Mesodermal cell (in vitro differentiated cells): Measurements from ENCODE around the gene ZNF230.
A peak's percentile ranks its signal among the peaks of the same experiment; 100 is the strongest.

Experiments used
- H3K27ac ChIP-seq: 2 replicates; pipeline ENCODE4 v1.7.0; 2013; ENCODE audit warnings: mild to moderate bottlenecking, low read depth, low read length, moderate library complexity; ENCODE audit not compliant: severe bottlenecking
- H3K36me3 ChIP-seq: 2 replicates; pipeline ENCODE4 v1.7.1; 2013; ENCODE audit warnings: mild to moderate bottlenecking, low read length, moderate library complexity; ENCODE audit not compliant: control insufficient read depth, insufficient read depth
- H3K4me1 ChIP-seq: one replicate; pipeline ENCODE4 v1.7.1; 2013; ENCODE audit warnings: mild to moderate bottlenecking, low read length; ENCODE audit not compliant: insufficient read depth, control insufficient read depth, poor library complexity, severe bottlenecking
- H3K4me3 ChIP-seq: 2 replicates; pipeline ENCODE4 v1.7.0; 2013; ENCODE audit warnings: low read length, control low read depth, mild to moderate bottlenecking; ENCODE audit not compliant: insufficient read depth, poor library complexity, severe bottlenecking; ENCODE audit errors: extremely low read depth
- H3K9me3 ChIP-seq: 2 replicates; pipeline ENCODE4 v1.7.1; 2013; ENCODE audit warnings: mild to moderate bottlenecking, low read length, moderate library complexity; ENCODE audit not compliant: control insufficient read depth
- WGBS, 2 experiments: methylation state at CpG; one replicate each; pipeline ENCODE4 v1.1.5; 2013; ENCODE audit warnings: missing lambda C conversion rate in 2 of 2; ENCODE audit not compliant: insufficient coverage in 2 of 2; 5-methylcytosine and 5-hydroxymethylcytosine counted together

Gene ZNF230

DNA sequence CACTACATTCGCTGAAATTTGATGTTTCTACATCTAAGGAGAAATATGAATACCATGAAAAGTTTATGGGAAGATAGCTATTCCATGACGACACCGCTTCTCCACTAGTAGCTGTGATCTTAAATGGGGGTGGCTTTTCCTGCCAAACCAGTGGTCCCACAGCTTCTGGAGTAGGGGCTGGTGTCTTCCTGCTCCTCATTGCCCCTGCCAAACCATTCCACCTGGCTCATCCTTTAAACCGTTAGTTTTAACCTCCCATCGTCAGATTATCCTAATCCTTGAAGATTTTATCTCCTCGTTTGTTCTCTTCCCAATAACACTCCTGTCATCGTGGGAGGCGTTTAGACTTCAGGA, 568 bp upstream of the ZNF230 start:
- H3K4me3 ChIP-seq = peak overlapping the region; percentile 80
- H3K27ac ChIP-seq = peak overlapping the region; percentile 51
- peaks cover 2% of the 10 kb centered on the region for H3K4me1 ChIP-seq
- peaks cover 12% of the 10 kb centered on the region for H3K36me3 ChIP-seq
- 30 to 33% methylated on average over 7 to 8 of the region's 8 CpGs for WGBS, 2 experiments
- no peaks in the 10 kb centered on the region for H3K9me3 ChIP-seq

DNA sequence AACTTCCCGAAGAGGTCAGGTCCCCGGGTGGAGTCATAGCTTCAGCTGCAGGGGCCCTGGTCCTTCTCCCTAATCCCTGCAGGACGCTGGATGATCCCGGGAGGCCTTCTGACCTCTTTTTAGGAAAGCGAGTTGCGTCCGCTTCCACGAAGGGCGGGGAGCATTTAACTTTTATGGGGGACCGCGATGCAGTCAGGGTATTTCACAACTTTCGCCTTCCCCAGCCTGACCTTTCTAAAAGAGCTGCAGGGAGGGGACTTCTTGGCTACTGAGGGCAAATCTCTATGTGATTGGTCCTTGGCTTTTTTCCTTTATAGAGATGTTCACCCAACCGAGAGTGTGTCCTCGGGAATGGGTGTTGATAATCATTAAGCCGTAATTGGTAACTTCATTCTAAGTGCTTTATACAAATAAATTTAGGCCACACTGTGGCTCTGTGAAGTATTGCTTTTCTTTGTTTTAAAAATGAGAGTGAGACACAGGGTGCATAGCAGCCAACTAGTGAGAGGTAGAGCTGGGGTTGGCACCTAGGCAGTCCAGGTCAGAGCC, 778 bp downstream of the ZNF230 start:
- WGBS, 2 experiments = 3 to 6% methylated on average over 4 to 9 of the region's 15 CpGs
- no peaks in the 10 kb centered on the region for H3K9me3 ChIP-seq
- H3K27ac ChIP-seq = no peak overlapping the region
- H3K36me3 ChIP-seq = peaks cover 17% of the 10 kb centered on the region
- peak overlapping the region; percentile 80 for H3K4me3 ChIP-seq
- peaks cover 2% of the 10 kb centered on the region for H3K4me1 ChIP-seq

DNA sequence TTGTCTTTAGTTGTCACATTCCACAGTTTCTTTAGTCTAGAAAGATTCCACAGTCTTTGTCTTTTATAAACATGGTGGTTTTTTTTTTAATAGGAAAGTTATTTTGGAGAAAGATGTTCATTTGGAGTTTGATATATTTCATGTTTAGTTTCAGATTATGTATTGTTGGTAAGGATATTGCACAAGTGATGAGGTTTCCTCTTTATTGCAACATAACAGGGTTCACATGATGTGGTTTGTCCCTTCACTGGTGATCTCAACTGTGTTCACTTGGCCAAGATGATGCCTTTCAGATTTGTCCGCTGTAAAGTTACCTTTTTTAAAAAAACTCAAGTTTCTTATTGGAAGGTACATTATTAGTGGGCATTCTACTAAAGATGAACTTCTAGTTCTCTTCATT, 3.2 kb downstream of the ZNF230 start:
- H3K9me3 ChIP-seq = peaks cover 21% of the 10 kb centered on the region
- peaks cover 41% of the 10 kb centered on the region for H3K36me3 ChIP-seq
- WGBS, 2 experiments = no CpG with 5 or more reads among the region's 1 CpG

DNA sequence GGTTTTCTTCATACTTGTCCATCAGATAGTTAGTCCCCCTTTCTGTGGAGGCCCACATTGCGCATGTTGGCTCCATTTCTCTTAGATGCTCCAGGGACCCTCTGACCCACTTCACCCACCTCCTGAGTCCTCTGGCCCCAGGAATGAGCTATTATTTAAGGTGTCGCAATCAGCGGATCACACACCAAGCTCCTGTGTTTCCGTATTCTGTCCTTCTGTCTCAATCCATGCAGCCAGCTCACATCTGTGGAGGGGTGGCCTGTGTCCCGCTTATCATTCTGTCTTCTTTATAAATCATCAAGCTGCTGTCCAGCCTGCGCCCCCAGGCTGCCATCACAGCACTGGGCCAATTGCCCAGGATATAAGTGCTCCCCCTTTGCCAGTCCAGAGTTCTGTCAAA, 4.7 kb downstream of the ZNF230 start:
- WGBS, 2 experiments = 94 to 98% methylated on average over 5 to 6 of the region's 6 CpGs
- Histone ChIP-seq H3K36me3 (peaks cover 52% of the 10 kb centered on the region), H3K9me3 (peaks cover 32% of the 10 kb centered on the region), H3K4me1 (peaks cover 2% of the 10 kb centered on the region), H3K27ac (no peak overlapping the region), H3K4me3 (no peak overlapping the region)

More for the DNA sequence above, 3.2 kb downstream of the ZNF230 start:
- Histone ChIP-seq H3K4me1 (peaks cover 2% of the 10 kb centered on the region), H3K4me3 (no peak overlapping the region), H3K27ac (no peak overlapping the region)

DNA sequence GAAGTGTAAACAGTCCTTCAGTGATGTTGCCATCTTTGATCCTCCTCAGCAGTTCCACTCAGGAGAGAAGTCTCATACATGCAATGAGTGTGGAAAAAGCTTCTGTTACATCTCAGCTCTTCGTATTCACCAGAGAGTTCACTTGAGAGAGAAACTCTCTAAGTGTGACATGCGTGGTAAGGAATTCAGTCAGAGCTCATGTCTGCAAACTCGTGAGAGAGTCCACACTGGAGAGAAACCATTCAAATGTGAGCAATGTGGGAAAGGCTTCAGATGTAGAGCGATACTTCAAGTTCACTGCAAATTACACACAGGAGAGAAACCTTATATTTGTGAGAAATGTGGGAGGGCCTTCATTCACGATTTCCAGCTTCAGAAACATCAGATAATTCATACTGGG, 7.7 kb downstream of the ZNF230 start:
- Histone ChIP-seq H3K4me1 (no peaks in the 10 kb centered on the region), H3K9me3 (peaks cover 36% of the 10 kb centered on the region), H3K36me3 (peaks cover 52% of the 10 kb centered on the region), H3K27ac (no peak overlapping the region), H3K4me3 (no peak overlapping the region)
- 77 to 87% methylated on average over 3 of the region's 5 CpGs for WGBS, 2 experiments

DNA sequence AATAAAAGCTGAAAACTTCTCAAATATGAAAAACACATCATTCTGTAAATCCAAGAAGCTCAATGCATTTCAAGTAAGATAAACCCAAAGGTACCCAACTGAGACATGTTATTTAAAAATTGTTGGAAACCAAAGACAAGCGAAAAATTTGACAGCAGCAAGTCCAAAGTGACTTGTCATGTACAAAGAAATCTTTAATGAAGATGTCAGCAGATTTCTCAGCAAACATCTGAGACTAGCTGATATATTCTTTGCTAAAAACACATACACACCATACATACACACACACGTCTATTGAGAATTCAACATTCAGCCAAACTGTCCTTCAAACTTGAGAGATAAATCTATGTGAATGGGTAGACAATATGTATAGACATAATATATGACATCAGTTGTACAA, 16.7 kb downstream of the ZNF230 start:
- WGBS, 2 experiments = 71% methylated on average over 1 of the region's 2 CpGs; no CpG with 5 or more reads in 1 of the 2 experiments
- Histone ChIP-seq H3K9me3 (no peaks in the 10 kb centered on the region), H3K36me3 (no peaks in the 10 kb centered on the region), H3K27ac (no peak overlapping the region), H3K4me3 (no peak overlapping the region), H3K4me1 (no peaks in the 10 kb centered on the region)

DNA sequence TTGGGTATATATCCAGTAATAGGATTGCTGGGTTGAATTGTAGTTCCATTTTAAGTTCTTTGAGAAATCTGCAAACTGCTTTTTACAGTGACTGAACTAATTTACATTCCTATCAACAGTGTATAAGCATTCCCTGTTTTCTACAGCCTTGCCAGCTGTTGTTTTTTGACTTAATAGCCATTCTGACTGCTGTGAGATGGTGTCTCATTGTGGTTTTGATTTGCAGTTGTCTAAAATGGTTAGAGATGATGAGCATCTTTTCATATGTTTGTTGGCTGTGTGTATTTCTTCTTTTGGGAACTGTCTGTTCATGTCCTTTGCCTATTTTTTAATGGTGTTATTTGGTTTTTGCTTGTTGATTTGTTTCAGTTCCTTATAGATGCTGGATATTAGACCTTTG, 18.5 kb downstream of the ZNF230 start:
- Histone ChIP-seq H3K9me3 (no peaks in the 10 kb centered on the region), H3K27ac (no peak overlapping the region), H3K4me1 (no peaks in the 10 kb centered on the region), H3K36me3 (no peaks in the 10 kb centered on the region), H3K4me3 (no peak overlapping the region)

DNA sequence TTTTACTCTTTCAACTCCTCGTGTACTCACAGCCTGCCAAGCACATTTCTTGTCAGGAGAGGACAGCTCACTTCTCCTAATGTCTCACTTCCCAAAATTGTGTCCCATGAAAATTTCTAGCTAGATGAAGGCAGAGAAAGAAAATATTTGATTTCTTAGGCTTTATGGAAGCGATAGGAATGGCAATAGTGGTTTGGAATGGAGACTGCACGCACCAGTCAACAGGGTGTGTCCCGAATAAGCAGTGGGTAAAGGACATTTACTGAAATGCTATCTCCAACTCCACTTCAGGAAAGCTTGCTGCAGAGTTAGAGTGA, 22.1 kb downstream of the ZNF230 start:
- 59 to 83% methylated on average over 1 to 4 of the region's 4 CpGs for WGBS, 2 experiments

DNA sequence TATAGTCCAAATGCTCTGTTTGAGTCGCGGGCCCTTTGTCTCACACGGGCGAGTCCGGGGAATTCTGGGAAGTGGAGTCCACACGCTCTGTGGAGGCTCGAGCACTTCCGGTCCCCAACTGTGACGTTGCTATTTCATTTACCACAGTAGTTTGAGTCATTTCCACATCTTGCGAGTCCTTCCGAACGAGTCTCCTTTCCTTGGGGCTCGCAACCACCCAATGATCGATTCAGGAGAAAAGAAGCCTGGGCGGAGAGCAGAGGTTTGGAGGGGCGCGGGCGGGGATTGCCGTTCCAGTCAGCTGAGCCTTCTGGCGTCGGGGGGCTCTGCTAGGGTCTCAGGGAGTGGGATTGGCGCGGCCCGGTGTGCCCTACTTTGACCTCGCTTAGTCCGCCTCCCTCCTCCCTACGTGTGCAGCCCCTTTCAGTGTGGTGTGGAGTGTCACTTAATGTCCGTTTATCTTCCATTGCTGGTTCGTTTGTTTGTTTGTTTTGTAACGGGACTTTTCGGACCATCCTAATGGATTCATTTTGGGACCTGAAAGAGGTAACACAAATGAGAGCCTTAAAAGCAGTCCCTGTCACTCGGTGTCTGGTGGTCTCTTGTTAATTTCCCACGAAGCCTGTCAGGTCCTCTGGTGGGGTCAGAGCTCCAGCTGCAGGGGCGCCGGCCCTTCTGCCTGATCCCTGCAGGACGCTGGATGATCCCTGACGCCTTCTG, 22.6 kb downstream of the ZNF230 start, which contains the start of gene ZNF222:
Gene ZNF222, plus strand, starts transcription at position 163 of the 720 bp plus-strand sequence. Its CDS starts 58 bp downstream, at position 221.
- H3K9me3 ChIP-seq = peaks cover 5% of the 10 kb centered on the region
- H3K27ac ChIP-seq = peak within 1 kb of the TSS; percentile 50
- 2% methylated on average over 27 to 34 of the region's 37 CpGs for WGBS, 2 experiments
- peak within 1 kb of the TSS; percentile 86 for H3K4me3 ChIP-seq
- H3K4me1 ChIP-seq = no peaks in the 10 kb centered on the region
- peaks cover 37% of the 10 kb centered on the region for H3K36me3 ChIP-seq

More for the DNA sequence above, 22.1 kb downstream of the ZNF230 start:
- no peaks in the 10 kb centered on the region for H3K4me1 ChIP-seq
- H3K4me3 ChIP-seq = peak overlapping the region; percentile 86
- H3K36me3 ChIP-seq = peaks cover 32% of the 10 kb centered on the region
- H3K9me3 ChIP-seq = peaks cover under 1% of the 10 kb centered on the region
- peak overlapping the region; percentile 37 for H3K27ac ChIP-seq

DNA sequence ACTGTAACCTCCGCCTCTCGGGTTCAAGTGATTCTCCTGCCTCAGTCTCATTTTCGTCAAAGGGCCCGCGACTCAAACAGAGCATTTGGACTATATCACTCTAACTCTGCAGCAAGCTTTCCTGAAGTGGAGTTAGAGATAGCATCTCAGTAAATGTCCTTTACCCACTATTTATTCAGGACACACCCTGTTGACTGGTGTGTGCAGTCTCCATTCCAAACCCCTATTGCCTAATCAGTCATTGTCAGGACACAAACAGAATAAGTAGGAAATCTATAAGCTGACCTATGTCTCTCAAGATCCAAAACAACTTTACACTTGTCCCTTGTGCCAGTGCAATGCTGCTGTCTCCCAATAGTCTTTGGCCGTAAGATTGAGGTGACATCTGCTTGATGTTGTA, 23.9 kb downstream of the ZNF230 start:
- Histone ChIP-seq H3K27ac (no peak overlapping the region), H3K4me3 (no peak overlapping the region), H3K36me3 (peaks cover 49% of the 10 kb centered on the region), H3K4me1 (no peaks in the 10 kb centered on the region), H3K9me3 (peaks cover 12% of the 10 kb centered on the region)
- WGBS, 2 experiments = 91 to 95% methylated on average over 3 to 6 of the region's 6 CpGs

DNA sequence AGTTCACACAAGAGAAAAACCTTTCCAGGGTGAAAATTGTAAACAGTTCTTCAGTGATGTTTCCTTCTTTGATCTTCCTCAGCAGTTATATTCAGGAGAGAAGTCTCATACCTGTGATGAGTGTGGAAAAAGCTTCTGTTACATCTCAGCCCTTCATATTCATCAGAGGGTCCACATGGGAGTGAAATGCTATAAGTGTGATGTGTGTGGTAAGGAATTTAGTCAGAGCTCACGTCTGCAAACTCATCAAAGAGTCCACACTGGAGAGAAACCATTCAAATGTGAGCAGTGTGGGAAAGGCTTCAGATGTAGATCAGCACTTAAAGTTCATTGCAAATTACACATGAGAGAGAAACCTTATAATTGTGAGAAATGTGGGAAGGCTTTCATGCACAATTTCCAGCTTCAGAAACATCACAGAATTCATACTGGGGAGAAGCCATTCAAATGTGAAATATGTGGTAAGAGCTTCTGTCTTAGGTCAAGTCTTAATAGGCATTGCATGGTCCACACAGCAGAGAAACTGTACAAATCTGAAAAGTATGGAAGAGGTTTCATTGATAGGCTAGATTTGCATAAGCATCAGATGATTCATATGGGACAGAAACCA, 29.3 kb downstream of the ZNF230 start:
- H3K36me3 ChIP-seq = peaks cover 54% of the 10 kb centered on the region
- no peaks in the 10 kb centered on the region for H3K4me1 ChIP-seq
- H3K27ac ChIP-seq = no peak overlapping the region
- WGBS, 2 experiments = 100% methylated on average over 1 of the region's 1 CpG
- peaks cover 23% of the 10 kb centered on the region for H3K9me3 ChIP-seq
- no peak overlapping the region for H3K4me3 ChIP-seq
